ENCODE measurements around the gene DFFB.

DNA sequence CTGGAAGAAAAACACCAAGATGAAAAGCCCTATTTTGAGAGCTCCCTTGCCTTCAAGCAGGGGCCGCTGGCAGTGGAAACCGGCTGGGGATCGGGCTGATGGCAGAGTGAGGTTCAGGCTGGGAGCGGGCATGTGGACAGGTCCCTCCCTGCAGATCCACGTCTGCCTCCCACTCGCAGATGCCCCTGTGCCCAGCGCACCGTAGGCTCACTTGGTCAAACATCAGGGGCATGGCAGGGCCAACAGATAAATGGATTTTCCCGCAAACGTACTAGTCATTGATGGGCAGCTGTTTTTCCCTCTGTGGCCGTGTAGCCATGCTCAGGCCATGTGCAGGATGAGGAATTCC is 49.4 kb downstream of the DFFB start:
- TF ChIP-seq CTCF (IDR thresholded peaks at IDR 0.05) = no peak
- TF ChIP-seq POLR2A (IDR thresholded peaks at IDR 0.05) = no peak
